ENCODE results near the gene BUD31. TPM values are rescaled to one million over a fixed set of nuclear protein-coding genes. Genes with fewer than 3 reads are reported as not detected.
"Not testable (repeated sequence)": the region's sequence is repeated elsewhere in the genome, so short reads cannot be mapped to it uniquely, and the experiment has no call there.

BUD31 gene
- total RNA-seq, 1 donor from 2014 or later = 147 TPM

GRCh38 chr7:99374111-99375064 is 34.4 kb upstream of the BUD31 start, which contains the start of gene ARPC1B:
ARPC1B (plus strand) TSS chr7:99374730; CDS start chr7:99385715, 10,985 bp downstream.
- H3K36me3 Mint-ChIP-seq (ENCODE audit: low read depth) = peaks cover 20% of the 10 kb centered on the region
- intact Hi-C loops (cut with micrococcal nuclease) = loop anchor here (2.0 to 5.0 kb wide), 3 partner anchors 18 to 98 kb away; partner anchors contain the start of genes BUD31, PDAP1 and ZNF789
- peaks cover 32% of the 10 kb centered on the region for H3K4me1 Mint-ChIP-seq

GRCh38 chr7:99375070-99375807 is 33.5 kb upstream of the BUD31 start:
- peak overlapping the region; percentile 82 for H3K4me3 Mint-ChIP-seq
- H3K27me3 Mint-ChIP-seq = no peaks in the 10 kb centered on the region
- peaks cover 21% of the 10 kb centered on the region for H3K36me3 Mint-ChIP-seq (ENCODE audit: low read depth)
- no peaks in the 10 kb centered on the region for H3K9me3 Mint-ChIP-seq
- DNase-seq = peak; percentile 92
- H3K4me1 Mint-ChIP-seq = peaks cover 32% of the 10 kb centered on the region
- H3K27ac Mint-ChIP-seq = peak overlapping the region; percentile 84
- intact Hi-C loops (cut with micrococcal nuclease) = loop anchor here (2.0 to 5.0 kb wide), 2 partner anchors 18 to 97 kb away; partner anchors contain the start of gene ZNF789

More at GRCh38 chr7:99374111-99375064, 34.4 kb upstream of the BUD31 start, which contains the start of gene ARPC1B:
- DNase-seq = peak; percentile 94
- no peaks in the 10 kb centered on the region for H3K9me3 Mint-ChIP-seq
- peak within 1 kb of the TSS; percentile 84 for H3K27ac Mint-ChIP-seq
- peak within 1 kb of the TSS; percentile 82 for H3K4me3 Mint-ChIP-seq
- no peaks in the 10 kb centered on the region for H3K27me3 Mint-ChIP-seq

GRCh38 chr7:99379043-99379577 is 29.7 kb upstream of the BUD31 start:
- H3K9me3 Mint-ChIP-seq = no peaks in the 10 kb centered on the region
- H3K36me3 Mint-ChIP-seq (ENCODE audit: low read depth) = peaks cover 30% of the 10 kb centered on the region
- peak overlapping the region; percentile 77 for H3K4me3 Mint-ChIP-seq
- DNase-seq = peak; percentile 85
- intact Hi-C loops (cut with micrococcal nuclease) = loop anchor here (5.0 kb wide), 1 partner anchor 93 kb away; the partner anchor contains the start of gene ZNF789
- no peaks in the 10 kb centered on the region for H3K27me3 Mint-ChIP-seq
- H3K4me1 Mint-ChIP-seq = peaks cover 40% of the 10 kb centered on the region
- peak overlapping the region; percentile 90 for H3K27ac Mint-ChIP-seq

DNA sequence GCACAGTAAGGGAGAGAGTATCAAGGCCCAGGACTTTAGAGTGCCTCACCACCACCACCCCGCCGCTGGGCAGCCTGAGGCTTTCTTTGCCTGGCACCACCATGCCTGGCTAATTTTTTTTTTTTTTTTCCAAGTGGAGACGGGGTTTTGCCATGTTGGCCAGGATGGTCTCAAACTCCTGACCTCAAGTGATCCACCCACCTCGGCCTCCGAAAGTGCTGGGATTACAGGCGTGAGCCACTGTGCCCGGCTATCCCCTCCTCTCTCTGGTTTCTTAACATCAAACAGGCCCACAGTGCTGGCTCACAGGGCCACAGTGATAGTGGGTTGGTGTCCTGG is 29.1 kb upstream of the BUD31 start:
- Mint-ChIP-seq H3K36me3 (ENCODE audit: low read depth) (peaks cover 30% of the 10 kb centered on the region), H3K27ac (peak overlapping the region; percentile 90), H3K4me1 (peaks cover 44% of the 10 kb centered on the region), H3K4me3 (peak overlapping the region; percentile 77)
- H3K9me3 Mint-ChIP-seq, DNase-seq, H3K27me3 Mint-ChIP-seq: not testable (repeated sequence)
- intact Hi-C loops (cut with micrococcal nuclease) = loop anchor here (2.0 to 5.0 kb wide), 4 partner anchors 52 to 237 kb away; partner anchors contain the start of genes ARPC1A, CPSF4, PTCD1 and SMURF1

- peak overlapping the region; percentile 90 for H3K27ac Mint-ChIP-seq
- H3K4me3 Mint-ChIP-seq = peak overlapping the region; percentile 77
- H3K9me3 Mint-ChIP-seq = no peaks in the 10 kb centered on the region
- intact Hi-C loops (cut with micrococcal nuclease) = loop anchor here (2.0 to 5.0 kb wide), 3 partner anchors 53 to 238 kb away; partner anchors contain the start of genes ARPC1A, CPSF4, PTCD1 and SMURF1
- peaks cover 44% of the 10 kb centered on the region for H3K4me1 Mint-ChIP-seq
- H3K27me3 Mint-ChIP-seq = no peaks in the 10 kb centered on the region
- DNase-seq = peak; percentile 83
- peaks cover 30% of the 10 kb centered on the region for H3K36me3 Mint-ChIP-seq (ENCODE audit: low read depth)
Observed at GRCh38 chr7:99380032-99380822, 28.5 kb upstream of the BUD31 start.

DNA sequence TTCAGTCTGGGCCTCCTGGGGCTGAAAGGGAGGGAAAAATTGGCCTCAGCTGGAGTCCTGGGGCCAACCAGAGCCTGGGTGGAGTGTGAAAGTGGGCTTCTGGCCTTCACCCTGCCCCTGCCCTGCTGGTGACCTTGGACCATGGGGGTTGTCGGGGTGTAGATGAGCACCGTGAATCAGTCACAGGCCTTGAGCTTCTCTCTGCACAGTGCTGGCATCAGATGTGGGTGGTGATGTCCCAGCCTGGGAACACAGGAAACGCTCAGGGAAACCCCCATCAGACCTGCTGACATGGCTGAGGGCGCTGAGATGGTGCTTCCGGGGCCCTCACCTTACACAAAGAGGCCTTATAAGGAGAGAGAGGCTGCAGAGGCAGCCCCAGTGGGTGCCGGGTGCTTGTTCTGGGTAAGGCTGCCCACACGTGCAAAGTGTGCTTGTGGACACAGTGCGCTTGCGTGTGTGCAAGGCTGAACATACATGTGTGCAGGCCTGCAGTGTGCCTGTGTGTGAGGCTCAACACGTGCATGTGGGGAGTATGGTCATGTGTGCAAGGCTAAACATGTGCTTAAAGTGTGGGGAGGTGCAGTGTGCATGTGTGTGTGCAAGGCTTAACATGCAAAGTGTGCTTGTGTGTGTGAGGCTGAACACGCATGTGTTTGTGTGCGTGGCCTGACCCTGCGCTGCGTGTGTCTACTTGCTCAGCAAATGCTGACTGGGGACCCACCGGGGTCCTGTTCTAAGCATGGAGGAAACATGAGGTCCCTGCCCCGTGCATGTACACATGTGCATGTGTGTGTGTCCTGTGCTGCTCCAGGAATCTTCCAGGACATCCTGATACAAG is 27.7 kb upstream of the BUD31 start:
- DNase-seq = peak; percentile 97
- peaks cover 31% of the 10 kb centered on the region for H3K36me3 Mint-ChIP-seq (ENCODE audit: low read depth)
- peak overlapping the region; percentile 90 for H3K27ac Mint-ChIP-seq
- intact Hi-C loops (cut with micrococcal nuclease) = loop anchor here (1.0 to 5.0 kb wide), 4 partner anchors 28 to 239 kb away; partner anchors contain the start of genes ARPC1A, CPSF4, PTCD1 and SMURF1
- H3K9me3 Mint-ChIP-seq = no peaks in the 10 kb centered on the region
- peak overlapping the region; percentile 77 for H3K4me3 Mint-ChIP-seq
- H3K4me1 Mint-ChIP-seq = peaks cover 44% of the 10 kb centered on the region
- H3K27me3 Mint-ChIP-seq = no peaks in the 10 kb centered on the region

GRCh38 chr7:99381664-99382075 is 27.1 kb upstream of the BUD31 start:
- Mint-ChIP-seq H3K27me3 (no peaks in the 10 kb centered on the region), H3K36me3 (ENCODE audit: low read depth) (peaks cover 38% of the 10 kb centered on the region), H3K27ac (peak overlapping the region; percentile 90), H3K9me3 (no peaks in the 10 kb centered on the region), H3K4me1 (peaks cover 41% of the 10 kb centered on the region), H3K4me3 (peak overlapping the region; percentile 77)
- DNase-seq = no peak
- intact Hi-C loops (cut with micrococcal nuclease) = loop anchor here (1.0 to 5.0 kb wide), 4 partner anchors 28 to 239 kb away; partner anchors contain the start of genes ARPC1A, CPSF4, PTCD1 and SMURF1

GRCh38 chr7:99383203-99383602 is 25.6 kb upstream of the BUD31 start:
- intact Hi-C loops (cut with micrococcal nuclease) = loop anchor here (5.0 kb wide), 2 partner anchors 56 to 241 kb away; partner anchors contain the start of genes ARPC1A and SMURF1
- peak overlapping the region; percentile 71 for H3K27ac Mint-ChIP-seq
- peaks cover 42% of the 10 kb centered on the region for H3K36me3 Mint-ChIP-seq (ENCODE audit: low read depth)

GRCh38 chr7:99383791-99384370 is 24.9 kb upstream of the BUD31 start:
- H3K27ac Mint-ChIP-seq = peak overlapping the region; percentile 71
- DNase-seq = no peak
- no peaks in the 10 kb centered on the region for H3K9me3 Mint-ChIP-seq
- H3K4me1 Mint-ChIP-seq = peaks cover 34% of the 10 kb centered on the region
- no peaks in the 10 kb centered on the region for H3K27me3 Mint-ChIP-seq
- no peak overlapping the region for H3K4me3 Mint-ChIP-seq
- H3K36me3 Mint-ChIP-seq (ENCODE audit: low read depth) = peaks cover 43% of the 10 kb centered on the region
- intact Hi-C loops (cut with micrococcal nuclease) = loop anchor here (5.0 kb wide), 2 partner anchors 57 to 242 kb away; partner anchors contain the start of genes ARPC1A and SMURF1

More at GRCh38 chr7:99383203-99383602, 25.6 kb upstream of the BUD31 start:
- Mint-ChIP-seq H3K27me3 (no peaks in the 10 kb centered on the region), H3K4me1 (peaks cover 36% of the 10 kb centered on the region), H3K9me3 (no peaks in the 10 kb centered on the region), H3K4me3 (no peak overlapping the region)
- DNase-seq = no peak

GRCh38 chr7:99384523-99384922 is 24.2 kb upstream of the BUD31 start:
- Mint-ChIP-seq H3K4me1 (peaks cover 28% of the 10 kb centered on the region), H3K4me3 (no peak overlapping the region), H3K27me3 (no peaks in the 10 kb centered on the region), H3K9me3 (no peaks in the 10 kb centered on the region), H3K36me3 (ENCODE audit: low read depth) (peaks cover 43% of the 10 kb centered on the region), H3K27ac (no peak overlapping the region)
- intact Hi-C loops (cut with micrococcal nuclease) = loop anchor here (5.0 kb wide), 2 partner anchors 57 to 242 kb away; partner anchors contain the start of genes ARPC1A and SMURF1
- no peak for DNase-seq

GRCh38 chr7:99385564-99385963 is 23.2 kb upstream of the BUD31 start:
- Mint-ChIP-seq H3K9me3 (no peaks in the 10 kb centered on the region), H3K27ac (peak overlapping the region; percentile 29), H3K4me3 (no peak overlapping the region), H3K27me3 (no peaks in the 10 kb centered on the region), H3K36me3 (ENCODE audit: low read depth) (peaks cover 47% of the 10 kb centered on the region), H3K4me1 (peaks cover 20% of the 10 kb centered on the region)
- intact Hi-C loops (cut with micrococcal nuclease) = no loop called here
- no peak for DNase-seq

Data from activated CD4-positive, alpha-beta T cell treated with anti-CD3 and anti-CD28 coated beads, Interleukin-2, amount 10 ng/mL, durations not matched to agents 24 days and 14 days (primary cell).